NCI-H2196 (cell line): Measurements from ENCODE around the gene PLCD1.

Source experiments
- DNase-seq: peaks from one replicate; lab custom pipeline; 2025; ENCODE audit not compliant: unreplicated experiment; lab: John Stamatoyannopoulos, UW

The PLCD1 gene

DNA sequence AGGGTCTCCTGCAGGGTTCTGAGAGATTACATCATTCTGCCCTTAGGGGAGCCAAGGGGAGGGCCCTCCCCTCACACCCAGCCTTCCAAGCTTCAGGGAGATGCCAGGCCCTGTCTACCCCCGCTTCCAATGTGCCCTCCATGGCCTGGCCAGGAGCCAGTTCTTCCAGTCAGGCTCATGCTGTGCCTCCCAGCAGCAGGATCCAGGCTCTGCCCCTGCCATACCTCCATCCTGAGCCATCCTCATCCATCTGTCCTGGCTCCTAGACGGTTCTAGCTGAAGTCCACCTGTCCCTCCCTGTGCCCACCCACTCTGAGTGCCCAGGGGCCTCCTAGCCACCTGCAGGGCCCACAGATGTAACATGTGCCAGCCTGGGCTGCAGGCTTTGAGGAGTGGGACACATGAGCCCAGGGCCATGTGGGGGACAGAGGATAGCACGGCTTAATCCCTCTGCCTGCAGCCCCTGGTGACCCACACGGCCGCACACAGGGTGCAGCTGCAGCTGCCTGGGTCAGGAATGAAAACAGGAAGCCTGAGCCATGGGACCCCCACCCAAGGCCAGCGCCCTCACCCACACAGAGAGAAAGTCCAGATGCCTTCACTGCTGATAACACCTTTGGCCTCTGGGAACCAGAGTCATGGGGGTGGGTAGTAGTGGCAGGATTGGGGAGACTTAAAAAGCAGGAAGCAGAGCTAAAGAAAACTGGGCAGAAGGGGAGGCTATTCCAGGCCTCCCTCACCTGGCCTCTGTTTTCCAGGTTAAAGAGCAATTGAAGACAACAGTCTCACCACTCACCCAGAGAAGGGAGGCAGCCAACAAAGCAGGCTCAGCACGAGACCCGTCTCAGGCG is 11.8 kb downstream of the PLCD1 start:
- DNase-seq = no peak

DNA sequence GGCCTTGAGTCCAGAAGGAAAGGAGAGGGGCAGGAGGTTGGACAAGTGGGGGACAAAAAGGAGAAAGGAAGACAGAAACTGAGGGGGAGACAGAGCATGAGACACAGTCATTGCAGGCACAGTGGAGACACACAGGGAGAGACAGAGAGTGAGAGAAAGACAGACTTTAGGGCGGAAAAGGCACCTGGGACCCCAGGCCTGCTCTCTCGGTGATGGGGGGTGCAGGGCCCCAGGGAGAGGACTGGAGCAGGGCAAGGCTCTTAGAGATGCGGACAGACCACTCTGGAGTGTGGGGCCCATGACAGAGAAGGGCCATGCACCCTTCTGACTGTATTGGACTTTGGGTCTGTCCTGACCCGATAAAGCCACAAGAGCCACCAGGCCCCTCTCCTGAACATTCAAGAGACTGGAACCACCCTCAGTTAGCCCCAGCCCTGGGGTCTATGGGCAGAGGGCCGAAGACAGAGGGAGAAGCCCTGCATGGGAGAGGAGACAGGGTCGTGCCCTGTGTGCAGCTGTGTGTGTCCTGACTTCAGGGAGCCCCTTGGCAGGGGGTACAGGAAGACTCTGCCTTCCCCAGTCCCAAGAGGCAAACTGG is 12.5 kb downstream of the PLCD1 start:
- no peak for DNase-seq

DNA sequence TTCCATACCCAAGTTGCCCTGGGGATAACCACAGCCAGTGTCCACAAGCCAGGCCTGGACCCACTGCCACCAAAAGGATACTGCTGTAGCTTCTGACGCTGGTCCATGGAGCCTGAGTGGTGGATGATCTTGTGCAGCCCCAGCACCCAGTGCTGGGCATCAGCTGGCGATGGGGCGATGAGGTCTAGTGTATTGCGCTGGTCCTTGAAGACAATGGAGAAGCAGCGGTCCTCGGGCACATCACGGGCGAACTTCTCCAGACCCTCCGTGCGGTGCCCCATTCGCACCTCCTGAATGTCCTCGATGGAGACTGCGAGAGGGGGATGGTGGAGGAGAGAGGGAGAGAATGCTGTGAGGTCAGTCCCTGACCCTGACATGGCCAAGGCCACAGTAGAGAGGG is 13.0 kb downstream of the PLCD1 start:
- no peak for DNase-seq

DNA sequence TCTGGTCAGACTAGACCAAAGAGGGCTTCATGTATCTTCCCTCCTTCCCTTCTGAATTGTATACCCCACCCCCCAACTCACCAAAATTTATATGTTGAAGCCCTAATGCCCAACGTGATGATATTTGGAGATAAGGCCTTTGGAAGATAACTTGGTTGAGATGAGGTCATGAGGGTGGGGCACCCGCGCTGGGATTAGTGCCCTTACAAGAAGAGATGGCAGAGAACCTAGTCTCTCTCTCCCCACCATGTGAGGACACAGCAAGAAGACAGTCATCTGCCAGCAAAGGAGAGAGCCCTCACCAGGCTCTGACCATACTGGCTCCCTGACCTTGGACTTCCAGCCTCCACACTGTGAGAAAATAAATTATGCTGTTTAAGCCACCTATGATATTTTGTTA is 13.5 kb downstream of the PLCD1 start:
- DNase-seq = no peak

GRCh38 chr3:38015485-38015884 is 14.0 kb downstream of the PLCD1 start:
- DNase-seq = no peak

GRCh38 chr3:38011111-38011510 is 18.3 kb downstream of the PLCD1 start:
- DNase-seq = no peak

DNA sequence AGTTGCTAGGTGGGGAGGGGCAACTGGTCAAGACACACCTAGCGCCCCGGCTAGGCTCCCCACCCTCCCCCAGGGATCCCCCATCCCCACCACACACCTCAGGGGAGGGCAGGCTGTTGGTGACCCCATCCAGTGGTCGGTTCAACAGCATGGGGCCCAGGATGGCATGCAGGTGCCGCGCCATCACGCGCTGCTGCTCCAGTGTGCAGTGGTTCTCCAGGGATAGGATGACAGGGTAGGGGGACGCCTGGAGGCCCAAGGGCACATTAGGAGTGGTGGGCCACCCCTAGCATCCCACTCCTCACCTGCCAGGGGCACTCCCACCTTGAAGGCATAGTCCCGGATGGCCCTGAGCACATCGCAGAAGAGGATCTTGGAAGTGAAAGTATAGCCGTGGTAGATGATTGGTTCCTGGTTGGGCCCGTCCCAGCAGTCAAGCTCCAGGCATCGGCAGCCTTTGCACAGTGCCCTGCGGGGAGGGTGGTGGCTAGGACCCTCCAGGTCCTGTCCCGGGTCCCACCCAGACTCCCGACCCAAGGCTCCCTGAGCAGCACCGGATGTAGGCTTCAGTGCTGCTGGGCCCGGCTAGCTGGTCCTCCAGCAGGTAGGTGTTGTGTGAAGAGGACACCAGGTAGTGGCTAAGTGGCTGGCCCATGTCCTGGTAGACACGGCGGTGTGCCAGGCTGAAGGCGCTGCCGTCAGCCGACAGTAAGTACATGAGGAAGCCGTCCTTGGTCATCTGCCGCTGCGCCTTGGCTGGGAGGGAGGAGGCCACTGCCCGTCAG is 19.4 kb downstream of the PLCD1 start:
- DNase-seq = no peak

DNA sequence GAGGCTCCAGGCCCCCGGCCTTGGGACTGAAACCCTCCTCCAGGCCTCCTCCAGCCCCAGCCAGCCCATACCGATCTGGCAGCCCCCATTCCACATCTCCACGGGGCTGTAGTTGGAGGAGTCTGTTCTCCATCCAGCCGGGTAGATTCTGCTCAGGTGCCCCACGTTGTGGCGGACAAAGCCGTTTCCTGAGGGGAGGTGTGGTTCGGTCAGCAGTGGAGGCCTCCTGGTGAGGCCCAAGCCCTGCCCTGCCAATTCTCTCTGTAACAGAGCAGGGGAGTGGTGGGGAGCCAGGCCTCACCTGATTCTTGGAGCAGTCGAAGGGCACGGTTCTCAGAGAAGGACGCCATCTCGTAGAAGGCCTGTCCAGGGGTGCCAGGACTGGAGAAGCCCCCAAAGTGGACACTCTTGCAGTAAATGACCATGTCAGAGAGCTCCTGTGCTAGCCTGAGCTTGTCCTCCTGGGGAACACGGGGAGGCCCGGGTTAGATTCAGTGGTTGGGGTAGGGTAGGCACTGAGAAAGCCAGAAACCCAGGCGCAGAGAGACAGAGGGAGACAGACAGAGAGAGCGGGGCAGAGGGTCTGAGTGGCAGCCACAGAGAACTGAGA is 20.4 kb downstream of the PLCD1 start:
- no peak for DNase-seq

DNA sequence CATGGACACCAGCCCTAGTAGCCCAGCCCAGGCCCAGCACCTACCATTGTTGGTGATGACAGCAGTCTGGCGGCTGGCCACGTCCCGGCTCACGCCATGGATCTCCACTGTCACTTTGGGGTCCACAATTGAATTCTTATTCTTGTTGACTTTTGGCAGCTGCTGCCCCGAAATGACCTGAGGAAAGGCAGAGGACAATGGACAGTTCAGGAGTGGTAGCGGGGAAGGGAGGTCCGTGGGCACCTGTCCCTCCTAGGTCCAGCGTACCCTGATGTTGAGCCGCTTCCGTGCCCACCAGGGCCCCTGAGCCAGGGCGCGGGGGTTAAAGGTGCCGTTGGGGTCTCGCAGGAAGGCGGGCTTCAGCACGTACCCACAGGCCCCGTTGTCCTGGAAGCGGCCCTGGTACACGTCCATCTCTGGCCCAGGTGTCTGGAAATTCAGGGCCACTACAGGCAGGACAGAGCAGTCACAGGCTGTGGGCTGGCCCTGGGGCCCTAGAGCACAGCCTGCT is 21.2 kb downstream of the PLCD1 start:
- no peak for DNase-seq

DNA sequence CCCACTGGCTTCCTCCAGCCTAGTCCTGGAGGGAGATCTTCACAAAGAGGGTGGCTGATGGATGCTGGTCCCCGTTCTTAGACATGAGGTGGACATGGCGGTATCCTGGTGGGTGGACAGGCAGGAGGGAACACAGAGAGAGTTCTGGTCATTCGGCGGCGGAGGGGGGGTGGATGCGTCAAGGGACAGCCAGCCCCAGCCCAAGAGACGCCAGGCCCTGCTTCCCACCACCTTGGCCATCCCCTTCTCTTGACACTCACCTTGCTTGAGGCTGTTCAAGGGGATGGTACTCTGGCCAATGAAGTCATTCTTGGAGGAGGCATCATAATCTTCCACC is 21.7 kb downstream of the PLCD1 start:
- no peak for DNase-seq

DNA sequence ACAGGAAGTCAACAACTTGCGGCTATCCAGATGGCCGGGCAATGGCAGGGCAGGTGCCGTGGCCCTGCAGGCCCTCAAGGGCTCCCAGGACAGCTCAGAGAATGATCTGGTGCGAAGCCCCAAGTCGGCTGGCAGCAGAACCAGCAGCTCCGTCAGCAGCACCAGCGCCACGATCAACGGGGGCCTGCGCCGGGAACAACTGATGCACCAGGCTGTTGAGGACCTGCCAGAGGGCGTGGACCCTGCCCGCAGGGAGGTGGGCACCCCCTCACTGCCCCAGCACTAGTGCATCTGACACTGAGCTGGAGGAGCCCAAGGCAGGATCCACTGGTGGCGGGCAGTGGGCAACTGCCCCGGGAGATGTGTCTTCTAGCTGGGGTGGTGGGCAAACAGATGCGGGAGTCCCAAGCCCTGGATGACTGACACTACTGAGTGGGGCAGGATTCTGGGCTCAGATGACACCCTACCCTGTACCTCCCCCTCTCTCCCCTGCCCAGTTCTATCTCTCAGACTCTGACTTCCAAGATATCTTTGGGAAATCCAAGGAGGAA is 22.9 kb downstream of the PLCD1 start:
- no peak for DNase-seq

- no peak for DNase-seq
These were observed 23.4 kb downstream of the PLCD1 start for GRCh38 chr3:38006031-38006430.

GRCh38 chr3:38005076-38006020 is 24.1 kb downstream of the PLCD1 start:
- DNase-seq = peak; percentile 4

DNA sequence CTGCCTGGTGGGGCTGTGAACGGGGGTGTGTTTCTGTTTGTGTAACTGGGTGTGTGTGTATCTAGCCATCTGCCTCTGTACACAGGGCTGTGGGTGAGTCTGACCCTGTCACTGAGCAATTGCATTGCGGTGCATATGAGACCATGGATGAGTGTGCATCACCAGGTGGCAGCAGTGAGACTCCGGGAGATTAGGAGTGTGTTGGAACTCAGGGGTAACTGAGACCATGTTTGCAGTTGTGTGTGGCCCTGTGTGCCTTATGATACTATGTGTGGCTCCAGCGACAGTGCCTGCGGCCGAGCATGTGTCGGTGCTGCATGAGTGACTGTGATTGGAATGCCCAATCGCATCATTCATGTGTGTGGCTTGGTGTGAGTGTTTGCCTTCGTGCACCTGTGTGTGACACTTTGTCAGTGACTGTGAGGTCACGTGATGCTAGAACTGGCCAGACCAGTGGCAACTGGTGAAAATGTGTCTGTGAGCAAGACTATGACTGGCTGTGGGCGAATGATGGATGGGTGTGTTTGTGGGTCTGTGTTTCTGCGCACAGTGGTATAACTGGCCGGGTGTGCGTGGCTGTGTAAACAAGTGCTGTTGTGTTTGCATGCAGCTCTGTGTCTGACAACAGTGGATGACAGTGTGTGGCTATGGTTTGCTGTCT is 24.9 kb downstream of the PLCD1 start:
- peak; percentile 39 for DNase-seq

- no peak for DNase-seq
These were observed 25.5 kb downstream of the PLCD1 start for GRCh38 chr3:38003817-38004414.

GRCh38 chr3:38003371-38003816 is 26.0 kb downstream of the PLCD1 start:
- no peak for DNase-seq

DNA sequence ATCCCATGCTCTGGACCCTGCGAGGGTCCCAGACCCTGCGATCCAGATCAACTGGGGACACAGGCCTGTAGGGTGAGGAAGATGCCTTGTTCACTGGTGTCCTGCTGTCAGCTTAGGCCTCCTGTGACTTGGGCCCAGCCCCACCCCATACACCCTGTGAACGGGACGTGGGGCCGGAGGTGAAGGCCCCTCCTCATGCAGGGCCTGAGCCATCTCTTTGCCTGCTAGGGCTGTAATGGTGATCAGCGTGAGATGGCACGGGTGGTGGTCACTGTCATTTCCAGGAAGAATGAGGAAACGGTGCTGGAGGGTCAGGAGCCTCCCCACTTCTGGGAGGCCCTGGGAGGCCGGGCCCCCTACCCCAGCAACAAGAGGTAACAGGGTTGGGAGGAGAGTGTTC is 26.5 kb downstream of the PLCD1 start:
- DNase-seq = no peak

DNA sequence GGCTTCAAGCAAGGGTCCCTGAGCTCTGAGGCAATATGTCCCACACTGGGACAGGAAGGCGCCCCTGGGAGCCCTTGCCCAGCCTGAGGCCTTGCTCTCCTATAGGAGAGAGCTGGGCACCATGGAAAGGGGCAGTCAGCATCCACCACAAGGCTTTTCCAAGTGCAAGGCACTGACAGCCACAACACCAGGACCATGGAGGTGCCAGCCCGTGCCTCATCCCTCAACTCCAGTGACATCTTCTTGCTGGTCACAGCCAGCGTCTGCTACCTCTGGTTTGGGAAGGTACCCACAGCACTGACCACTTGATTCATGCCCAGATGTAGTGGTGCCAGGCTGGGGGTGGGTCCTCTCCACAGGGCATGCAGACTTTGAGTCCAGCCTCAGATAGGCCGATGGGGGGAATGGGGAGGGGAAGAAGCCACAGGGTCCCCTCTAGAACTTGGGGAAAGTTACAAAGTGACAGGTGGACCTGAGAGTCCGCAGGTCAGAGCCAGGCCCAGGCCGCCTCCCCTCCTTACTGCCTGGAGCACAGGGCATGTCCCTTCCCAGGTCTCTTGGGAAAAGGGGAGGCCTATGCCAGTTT is 27.1 kb downstream of the PLCD1 start:
- DNase-seq = no peak
